HG03565 (cell line): ENCODE measurements around the gene PSORS1C1.

Source experiments
- ATAC-seq: cut with Tn5 transposase; IDR thresholded peaks from one replicate; pipeline ENCODE4 v1.9.1; 2021; ENCODE audit warnings: mild to moderate bottlenecking, moderate library complexity; ENCODE audit not compliant: unreplicated experiment

Gene PSORS1C1

DNA sequence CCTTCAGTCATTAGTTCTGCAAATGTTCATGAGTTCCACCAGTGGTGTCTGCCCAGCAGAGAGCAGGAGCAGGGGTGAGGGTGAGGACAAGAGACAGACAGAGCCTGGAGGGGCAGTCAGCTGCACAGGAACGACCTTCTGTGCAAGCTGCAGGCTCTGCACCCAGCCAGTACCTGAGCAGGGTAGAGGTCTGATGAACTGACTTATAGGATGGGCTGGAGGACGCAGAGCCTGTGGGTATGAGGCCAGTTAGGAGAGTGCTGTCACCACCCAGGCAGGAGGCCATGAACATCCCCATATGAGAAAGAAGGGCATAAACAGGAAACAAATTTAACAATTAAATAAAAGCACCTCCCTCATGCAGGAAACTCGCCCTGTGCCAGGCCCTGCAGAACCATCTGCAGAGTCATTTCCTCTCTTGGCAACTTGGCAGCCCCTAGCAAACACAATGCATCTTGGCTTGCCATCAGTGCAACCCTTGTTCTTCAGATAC, 20.2 kb upstream of the PSORS1C1 start:
- no peak for ATAC-seq

DNA sequence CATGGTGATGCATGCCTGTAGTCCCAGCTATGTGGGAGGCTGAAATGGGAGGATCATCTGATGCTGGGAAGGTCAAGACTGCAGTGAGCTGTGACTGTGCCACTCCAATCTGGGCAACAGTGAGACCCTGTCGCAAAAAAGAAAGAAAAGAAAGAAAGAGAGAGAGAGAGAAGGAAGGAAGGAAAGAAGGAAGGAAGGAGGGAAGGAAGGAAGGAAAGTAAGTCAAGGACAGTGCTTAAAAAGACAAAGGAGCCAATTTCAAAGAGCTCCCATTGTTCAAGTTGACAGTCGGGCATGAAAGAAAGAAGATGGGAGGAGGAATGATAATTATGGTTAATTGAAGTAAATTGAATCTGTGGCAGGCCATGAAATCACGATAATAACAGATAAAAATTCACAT, 18.4 kb upstream of the PSORS1C1 start:
- ATAC-seq: no peak

DNA sequence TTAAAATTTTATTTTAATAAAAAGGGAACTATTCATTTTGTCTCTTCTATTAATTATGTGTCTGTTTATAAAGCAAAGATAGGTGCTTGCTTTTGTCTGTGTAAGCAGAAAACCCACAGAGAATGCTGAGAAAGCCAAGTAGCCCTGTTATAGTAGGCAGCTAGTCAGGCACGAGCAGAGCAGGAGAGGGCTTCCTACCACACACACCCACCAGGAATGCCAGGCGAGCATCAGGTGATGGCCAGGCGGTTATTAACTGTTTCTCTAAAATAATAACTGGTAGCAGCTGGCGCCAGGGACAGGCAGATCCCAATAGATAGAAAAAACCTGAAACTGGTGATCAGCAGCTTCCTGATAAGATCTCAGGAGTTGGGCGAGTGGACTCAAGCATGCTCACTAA, 17.9 kb upstream of the PSORS1C1 start:
- no peak for ATAC-seq

DNA sequence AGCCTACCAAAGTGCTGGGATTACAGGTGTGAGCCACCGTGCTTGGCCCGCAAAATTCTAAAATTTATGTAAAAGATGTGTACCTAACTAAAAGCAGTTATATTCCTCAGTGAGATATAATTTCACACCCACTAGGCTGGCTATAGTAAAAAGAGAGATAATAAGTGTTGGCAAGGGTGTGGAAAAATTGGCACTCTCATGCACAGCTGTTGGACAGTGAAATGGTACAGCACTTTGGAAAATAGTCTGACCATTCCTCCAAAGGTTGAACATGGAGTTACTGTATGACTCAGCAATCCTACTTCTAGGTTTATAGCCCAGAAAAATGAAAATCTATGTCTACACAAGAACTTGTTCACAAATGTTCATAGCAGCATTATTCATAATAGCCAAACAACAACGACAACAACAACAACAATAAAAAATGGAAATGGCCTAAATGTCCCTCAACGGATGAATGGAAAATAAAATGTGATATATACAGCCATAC, 16.1 kb upstream of the PSORS1C1 start:
- no peak for ATAC-seq

DNA sequence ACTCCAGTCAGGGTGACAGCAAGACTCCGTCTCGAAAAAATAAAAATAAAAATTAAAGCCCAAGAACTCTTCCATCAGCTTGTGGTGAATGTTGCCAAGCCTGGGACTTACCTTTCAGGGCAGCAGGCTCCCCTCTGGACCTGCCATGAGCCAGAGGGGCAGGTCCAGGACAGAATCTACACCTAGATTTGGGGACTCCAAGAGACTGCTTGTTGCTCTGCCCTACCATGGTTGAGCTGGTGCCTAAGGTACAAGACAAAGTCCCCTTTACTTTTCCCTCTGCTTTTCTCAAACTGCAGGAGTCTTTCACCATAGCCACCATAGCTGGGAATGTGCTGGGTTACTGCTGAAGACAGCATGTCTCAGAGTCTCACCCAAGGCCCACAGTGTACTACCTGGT, 11.5 kb upstream of the PSORS1C1 start:
- ATAC-seq: no peak

DNA sequence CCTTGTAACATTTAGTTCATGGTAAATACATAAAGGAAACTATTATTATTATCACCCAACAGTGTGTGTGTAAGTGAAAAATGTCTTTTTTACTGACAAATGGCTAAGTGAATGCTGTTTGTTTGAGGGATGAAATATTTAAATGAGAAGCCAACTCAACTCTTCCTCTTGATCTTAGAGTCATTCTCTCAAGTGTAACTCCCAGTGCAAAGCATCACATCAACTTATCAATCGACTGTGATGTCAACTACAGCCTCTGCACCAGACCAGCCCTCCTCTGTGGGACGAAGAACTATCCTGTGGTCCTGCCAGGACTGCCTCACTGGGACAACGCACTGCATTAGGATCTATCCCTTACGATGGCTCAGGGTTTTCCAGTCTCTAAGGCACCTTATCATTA, 7.5 kb upstream of the PSORS1C1 start:
- no peak for ATAC-seq

DNA sequence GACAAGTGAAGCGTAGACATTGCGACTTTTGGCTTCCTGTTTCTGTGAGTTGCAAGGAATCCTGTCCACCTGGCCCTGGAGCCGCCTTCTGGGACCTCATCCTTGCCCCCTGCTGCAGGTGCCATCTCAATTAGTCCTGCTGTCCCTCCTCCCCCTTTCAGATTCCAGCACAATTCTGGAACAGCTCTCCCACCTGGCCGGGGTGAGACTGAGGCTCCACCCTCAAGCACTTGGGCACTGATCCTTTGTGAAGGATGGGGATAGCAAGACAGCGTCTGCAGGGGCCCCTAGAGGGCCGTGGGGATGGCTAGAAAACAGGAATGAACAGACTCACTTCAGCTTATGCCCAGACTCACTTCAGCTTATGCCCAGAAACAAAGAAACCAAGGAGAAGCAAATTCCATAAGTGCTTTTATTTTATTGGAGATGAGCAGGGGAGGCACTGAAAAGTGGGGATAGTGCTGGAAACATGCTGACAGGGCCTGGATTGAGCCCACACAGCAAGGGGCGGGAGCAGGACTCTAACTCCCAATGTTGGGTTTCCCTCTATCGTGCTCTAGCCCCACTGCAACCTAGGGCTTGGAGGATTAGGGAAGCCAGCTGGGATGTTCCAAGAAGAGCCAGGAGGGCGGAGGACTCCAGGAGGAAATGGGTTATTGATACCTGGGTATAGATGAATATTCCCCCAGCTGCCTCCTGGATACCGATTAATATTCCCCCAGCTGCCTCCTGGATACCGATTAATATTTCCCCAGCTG, 3.6 kb upstream of the PSORS1C1 start:
- no peak for ATAC-seq

DNA sequence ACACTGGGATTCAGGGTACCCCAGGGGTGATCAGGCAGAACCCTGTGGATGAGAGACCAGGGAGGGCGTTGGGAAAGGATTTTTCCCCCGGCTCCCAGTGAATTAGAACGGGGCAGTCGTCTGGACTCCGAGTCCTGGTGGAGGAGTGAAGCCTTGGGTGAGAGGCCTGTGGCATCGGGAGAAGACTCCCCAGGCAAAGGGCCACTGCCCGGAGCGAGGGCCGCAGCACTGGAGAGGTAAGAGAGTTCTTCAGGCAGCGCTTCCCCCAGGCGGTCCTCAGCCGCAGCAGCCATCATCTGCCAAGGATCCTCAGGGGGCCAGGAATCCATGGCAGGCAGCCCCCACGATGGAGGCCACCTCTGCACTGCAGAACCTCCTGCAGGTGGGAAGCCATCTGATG, 2.9 kb upstream of the PSORS1C1 start:
- ATAC-seq: no peak

DNA sequence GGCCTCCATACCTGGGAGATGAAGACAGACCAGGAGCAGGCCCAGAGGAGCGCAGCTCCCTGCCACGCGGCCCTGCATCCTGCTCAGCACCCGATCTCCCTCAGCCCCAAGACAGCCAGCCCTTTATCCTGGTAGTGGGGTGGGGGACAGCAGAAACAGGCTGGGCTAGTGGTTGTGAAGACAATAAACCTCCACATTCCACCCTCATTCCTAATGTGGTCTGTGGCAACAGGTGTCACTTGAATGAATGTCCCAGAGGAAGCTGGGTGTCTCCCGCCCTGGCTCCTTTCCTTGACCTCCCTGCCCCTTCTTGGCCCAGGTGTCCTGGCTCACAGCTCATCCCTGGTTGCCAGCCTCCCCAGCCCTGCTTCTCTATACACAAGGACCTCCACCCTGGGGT, 2.1 kb upstream of the PSORS1C1 start, which contains the start of gene C6orf15:
TSS of gene C6orf15 (minus strand) at position 98 of the 400 bp plus-strand sequence. CDS start at position 78, 20 bp downstream.
- no peak for ATAC-seq

DNA sequence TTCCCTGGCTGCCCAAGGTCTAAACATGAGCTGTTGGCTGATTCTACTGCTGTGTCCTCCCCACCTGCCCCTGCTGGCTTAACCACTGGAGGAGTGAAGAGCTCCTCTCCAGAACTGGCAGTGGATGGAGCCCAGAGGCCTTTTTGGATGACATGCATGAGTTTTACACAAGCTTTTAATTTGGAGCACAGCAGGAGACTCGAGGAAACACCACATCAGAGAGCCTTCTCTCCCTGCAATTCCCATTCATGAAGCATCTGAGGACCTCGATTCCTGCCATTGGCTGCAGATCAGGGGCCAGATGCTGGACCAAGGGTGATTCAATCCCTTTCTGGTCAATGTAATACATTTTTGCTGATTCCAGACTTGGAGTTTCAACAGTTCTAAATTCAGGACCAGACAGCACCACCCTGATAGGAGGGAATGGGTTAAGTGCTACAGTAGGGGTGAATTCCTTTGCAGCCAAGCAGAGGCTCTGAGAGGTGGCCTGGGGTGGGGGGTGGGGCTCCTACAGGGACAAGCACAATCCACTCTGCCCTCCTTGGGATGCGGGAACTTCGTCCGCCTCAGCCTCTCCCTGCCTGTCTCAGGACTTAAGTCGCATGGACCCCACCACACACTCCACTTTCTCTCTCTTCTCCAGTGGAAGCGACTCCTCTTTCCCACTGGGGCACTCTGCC, 599 bp upstream of the PSORS1C1 start:
- ATAC-seq: no peak

DNA sequence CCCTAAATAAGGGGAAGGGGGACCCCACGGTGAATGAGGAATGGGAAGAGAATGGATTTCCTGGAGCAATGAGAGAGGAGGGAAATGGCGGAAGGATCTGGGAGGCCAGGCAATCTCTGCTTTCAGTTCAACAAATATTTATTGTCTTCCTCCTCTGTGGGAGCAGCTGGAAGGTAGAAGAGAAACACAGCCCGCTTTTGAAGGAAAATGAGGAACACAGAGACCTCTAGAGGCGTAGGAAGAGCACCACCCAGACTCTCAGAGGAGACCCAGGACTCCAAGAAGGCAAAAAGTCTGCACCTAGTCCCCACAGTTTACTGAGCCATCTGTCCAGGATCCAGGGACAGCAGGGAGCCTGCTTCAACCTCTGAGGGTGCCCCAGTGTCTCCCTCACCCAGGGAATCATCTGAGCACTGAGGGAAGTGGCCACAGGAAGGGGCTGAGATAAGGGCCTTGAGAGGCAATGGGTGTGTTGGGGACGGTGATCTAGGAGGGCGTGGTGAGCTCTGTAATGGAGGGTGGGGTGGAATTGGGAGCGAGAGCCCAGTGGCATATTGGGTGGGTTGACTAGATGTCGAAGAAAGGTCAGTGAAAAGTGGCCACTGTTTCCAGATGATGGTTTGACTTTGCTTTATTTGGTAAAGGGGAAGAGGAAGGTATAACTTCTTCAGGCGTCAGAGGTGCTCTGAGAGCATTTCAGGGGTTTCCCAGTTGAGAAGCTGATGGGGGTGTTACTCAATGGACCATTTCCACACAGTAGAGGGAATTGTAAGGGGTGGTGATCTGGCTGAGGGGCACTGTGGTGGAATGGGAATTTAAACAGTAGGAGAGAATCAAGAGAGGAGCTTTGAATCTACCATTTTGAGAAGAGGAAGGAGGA, 610 bp downstream of the PSORS1C1 start:
- no peak for ATAC-seq

DNA sequence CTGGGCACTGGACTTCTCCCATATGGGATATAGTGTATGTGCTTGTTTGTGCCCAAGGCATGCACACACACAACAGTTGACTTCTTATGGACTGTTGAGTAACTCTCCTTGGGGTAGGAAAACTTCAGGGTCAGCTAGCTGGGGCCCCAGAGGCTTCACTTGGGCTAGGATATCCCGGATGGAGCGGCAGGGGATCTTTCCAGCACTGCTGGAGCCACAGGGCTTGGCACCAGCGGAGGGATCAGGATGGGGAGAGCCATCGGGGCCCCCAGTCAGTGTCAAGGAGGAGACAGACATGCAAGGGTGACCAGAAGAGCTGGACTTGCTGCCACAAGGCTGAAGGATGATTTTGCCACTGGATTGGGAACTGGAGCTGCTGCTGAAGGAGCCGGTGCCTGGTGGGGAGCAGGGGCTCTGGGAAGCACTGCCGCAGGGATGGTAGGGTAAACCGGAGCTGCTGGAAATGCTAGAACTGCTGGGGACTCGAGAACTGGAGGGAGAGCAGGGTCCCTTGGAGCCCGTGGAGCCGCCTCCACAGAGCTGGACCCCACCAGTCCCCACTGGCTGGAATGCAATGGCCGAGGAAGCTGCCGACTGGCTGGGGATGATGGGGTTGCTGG, 1.5 kb downstream of the PSORS1C1 start:
- ATAC-seq: no peak

DNA sequence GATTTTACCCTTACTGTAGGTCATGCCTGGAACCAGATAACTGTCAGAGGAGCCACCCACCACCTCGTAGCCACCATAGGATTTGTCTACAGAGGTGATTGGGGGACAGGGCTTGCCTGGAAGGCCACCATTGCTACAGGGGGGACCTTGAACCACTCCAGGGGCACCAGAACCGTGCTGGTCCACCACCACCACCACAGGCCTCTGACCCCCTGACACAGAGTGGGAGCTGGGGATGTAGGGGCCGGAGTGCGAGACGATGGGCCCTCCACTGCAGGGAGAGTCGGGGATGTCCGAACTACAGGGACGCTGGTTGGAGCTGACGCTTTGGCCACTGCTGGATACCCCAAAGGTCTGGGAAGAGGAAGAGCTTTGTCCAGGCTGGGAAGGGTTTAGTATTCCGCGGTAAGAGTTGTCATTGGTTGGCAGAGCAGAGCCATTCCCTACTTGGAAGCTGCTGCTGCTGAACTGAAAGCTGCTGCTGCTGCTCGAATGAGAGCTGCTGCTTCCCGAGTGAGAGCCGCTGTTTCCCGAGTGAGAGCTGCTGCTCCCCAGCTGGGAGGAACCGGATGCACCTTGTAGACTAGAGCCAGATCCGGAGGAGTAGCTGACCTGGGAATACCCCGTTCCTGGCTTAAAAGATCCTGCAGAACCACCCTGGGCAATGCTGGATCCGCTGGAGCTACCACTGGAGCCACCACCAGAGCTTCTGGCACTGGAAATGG, 2.2 kb downstream of the PSORS1C1 start:
- ATAC-seq: no peak

DNA sequence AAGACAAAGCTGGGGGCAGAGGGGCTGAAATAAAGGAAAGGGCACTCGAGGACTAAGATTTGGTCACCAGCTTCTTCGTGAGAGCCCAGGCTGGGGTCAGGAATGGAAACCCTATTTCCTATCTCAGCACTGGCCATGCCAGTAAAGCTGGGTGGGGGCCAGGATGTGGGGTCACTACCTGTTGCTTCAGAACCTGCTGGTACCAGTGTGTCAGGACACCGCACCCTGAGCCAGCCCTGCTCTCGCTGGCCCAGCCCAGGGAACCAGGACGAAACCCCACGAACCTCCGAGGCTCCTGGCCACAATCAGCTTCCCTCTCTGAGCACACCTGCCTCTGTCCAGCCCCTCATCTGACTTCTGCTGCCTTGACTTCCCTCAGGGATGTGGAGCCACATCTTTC, 3.6 kb downstream of the PSORS1C1 start:
- ATAC-seq: no peak

DNA sequence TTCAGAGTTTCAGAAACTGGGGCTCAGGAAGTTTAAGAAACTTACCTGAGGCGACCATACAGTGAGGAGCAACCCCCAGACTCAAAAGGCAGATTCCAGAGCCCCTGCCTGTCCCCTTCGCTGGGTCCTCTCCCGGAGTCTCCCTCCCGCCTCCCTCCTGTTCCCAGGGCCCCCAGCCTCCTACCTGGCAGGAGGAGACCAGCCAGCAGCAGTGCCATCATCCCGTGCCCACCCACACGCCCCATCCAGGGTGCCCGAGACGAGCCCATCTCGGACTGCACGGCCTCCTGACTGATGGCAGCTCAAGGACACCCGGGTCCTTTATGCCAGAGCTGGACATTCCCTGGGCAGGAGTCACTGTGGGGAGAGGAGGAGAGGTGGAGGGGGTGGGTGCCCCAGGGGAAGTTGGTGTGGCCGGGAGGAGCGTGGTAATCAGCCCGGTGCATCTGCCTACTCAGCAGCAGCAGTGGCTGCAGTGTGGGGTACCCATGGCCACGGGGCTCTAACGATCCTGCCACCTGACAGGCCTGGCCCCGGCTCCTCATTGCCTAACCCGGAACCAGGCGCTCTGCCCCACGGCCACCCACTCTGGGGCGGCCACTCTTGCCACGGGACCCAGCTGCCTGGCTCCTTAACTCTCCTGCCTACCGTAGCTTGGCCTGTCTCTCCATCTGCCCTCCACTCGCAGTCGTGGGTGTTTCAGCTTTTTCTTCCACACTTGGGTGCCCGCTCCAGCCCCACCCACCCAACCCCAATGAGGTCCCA, 5.7 kb downstream of the PSORS1C1 start, which contains the start of gene CDSN:
TSS of gene CDSN (minus strand) at position 296 of the 765 bp plus-strand sequence. CDS start at position 269, 27 bp downstream.
- no peak for ATAC-seq

DNA sequence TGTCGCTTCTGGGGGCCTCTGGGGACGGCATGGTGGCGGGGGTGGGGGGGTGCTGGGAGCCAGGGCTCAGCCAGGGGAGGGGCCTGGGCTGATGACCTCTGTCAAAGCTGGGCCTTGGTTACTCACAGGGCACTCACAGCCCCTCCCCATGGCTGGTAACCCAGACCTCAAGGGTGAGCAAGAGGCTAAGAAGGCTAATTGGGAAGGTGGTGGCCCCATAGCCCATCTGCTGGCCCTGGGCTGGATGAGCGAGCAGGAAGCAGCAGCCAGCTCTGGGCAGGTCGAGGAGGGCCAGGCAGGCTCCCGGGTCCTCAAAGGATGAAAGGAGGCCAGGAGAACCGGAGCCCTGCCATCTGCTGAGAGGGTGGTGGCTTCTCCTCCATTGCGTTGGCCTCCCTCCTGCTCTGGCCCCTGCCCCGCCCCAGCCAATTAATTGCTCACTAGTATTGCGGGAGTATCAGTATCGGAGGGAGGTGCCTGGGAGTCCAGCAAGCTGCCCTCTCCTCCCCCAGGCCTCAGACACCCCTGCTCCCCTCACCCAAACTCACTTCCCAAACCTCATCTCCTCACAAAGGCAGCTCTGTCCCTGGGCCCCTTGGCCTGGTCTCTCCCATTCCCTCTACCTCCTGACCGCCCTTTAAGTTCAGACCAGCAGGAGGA, 6.7 kb downstream of the PSORS1C1 start:
- ATAC-seq: no peak

DNA sequence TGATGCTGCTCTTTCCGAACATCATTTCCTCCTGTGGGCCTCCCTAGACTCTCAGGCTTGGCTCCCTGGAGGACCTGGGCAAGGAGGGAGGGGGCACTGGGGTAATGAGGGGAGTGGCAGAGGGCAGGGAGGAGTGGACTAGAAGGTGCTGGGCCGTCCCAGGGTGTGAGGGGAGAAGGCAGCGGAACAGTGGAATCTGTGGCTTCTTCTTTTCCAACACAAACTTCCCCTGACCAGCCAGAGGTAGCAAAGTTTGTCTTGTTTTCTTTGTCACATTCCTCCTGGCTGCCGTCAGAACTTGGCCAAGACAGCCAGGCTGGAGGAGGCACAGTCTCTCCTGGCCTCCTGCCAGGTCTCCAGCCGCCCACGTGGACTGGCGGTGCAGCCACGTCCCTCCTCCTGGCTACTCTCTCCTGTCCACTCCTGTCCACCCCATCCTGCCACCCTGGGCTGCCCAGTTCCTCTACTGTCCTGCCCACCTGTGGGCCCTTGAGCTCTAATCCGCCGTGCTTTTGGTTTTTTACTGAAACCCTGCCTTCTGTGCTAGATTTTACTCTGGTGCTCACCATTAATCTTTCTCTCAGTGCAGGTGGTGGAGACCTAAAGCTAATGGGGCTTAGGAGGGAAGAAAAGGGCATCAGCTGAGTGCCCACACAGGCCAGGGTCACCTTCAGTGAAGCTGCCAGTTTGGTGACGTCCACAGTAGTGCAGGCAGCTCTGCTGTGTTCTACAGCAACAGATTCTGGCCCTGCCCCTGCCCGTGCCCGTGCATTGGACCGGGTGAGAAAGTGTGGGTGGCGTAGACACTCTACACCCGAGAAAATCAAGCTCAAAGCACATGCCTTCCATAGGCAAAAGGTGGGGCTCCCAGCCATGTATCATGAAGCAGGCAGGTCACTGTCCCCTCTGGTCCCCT, 8.4 kb downstream of the PSORS1C1 start:
- no peak for ATAC-seq

DNA sequence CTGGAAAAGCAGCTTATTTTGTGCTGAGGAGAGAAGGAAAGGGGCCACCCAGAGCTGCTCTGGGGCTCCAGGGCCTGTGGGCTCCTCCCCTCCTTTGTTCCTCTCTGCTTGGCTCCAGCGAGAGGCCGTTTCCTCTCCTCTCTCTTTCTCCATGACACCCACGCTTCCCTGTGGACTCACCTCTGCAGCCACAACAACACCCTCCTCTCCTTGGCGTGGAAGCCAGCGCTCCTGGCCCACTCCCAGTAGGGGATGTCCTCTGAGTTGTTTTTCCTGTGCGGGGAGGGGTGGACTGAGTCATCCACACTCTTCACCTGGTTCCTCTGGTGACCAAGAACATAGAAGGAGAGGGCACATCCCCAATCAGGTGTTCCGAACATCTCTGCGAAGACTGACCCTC, 10.6 kb downstream of the PSORS1C1 start:
- ATAC-seq: no peak
